GM18858 (cell line): ENCODE data around the gene LRP4.

ENCODE experiments used
- ATAC-seq: cut with Tn5 transposase; IDR thresholded peaks from one replicate; pipeline ENCODE4 v1.9.1; 2021; ENCODE audit not compliant: unreplicated experiment

The LRP4 gene

DNA sequence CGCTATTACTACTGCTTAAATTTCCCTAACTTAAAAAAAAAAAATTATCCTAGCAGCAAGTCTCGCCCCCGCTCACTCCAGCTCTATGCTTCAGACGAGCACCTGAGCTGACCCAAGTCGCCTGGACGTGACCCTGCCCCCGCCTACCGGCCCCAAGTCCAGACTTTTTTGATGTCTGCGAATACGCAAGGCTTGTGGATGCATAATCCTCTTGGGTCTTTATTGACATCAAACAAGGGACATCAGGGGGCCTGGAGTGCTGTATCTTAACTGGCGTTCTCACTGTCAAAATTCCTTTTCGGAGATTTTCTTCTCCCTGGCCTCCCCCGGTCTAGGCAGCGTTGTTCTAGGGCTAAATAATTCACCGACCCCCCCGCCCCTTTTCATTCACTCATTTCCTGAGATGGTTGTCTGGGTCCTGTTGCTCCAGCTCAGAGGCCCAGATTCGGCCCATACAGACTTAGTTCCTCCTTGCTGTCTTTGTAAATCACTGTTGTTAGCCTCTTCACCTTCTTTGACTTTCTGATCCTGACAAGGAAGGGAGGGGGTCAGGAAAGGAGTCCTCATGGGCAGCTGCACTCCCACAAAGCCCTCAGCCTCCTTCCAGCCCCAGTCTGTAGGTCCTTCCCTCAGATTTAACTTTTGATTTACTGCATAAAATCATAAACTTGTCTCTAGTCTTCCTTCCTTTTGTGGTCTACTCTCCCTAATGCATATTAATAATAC lies 601 bp upstream of the LRP4 start:
- ATAC-seq, result no peak

DNA sequence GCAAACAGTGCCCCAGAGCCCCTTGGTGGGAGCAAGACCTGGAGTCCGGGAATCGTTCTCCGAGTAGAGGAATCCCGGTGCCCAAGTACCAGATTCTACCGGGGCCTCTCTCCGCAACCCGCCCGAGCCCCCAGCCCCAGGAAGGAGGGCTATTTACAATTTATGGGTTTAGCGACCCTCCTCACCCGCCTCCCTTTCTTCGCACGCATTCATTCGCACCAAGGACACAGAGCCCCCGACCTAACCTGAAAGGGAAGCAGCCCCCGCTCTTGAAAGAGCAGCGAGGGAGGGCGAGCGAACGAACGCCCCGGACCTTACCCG lies 628 bp downstream of the LRP4 start:
- no peak for ATAC-seq

DNA sequence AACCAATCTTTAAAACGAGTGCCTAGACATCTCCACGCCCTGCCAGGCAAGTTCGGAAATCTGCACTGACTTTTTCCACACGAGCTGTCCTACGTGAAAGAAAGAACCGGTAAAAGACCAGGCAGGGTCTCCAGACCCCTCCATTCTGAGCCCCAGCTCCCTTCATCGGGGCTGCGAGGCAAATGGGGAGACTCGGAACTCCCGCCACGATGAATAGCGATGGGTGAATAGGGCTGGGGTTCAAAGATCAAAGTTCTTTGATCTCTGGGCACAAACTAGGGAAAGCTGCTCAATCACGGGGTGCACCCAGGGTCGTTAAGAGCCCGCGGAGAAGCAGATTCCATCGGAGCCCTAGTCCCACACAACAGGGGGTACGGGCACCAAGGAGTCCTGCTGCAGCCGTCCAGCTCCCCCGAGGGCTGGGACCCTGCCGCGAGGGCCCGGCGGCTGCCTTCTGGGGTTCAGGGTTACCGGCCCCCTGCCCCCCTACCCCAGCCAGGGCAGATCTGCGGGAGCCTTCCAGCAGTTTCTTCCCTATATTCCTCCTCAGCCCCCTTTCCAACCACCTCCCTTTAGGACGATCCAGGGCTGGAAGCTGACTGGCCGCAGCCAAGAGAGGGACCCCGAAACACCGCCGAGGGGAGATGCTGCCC lies 1.1 kb downstream of the LRP4 start:
- ATAC-seq, result no peak

DNA sequence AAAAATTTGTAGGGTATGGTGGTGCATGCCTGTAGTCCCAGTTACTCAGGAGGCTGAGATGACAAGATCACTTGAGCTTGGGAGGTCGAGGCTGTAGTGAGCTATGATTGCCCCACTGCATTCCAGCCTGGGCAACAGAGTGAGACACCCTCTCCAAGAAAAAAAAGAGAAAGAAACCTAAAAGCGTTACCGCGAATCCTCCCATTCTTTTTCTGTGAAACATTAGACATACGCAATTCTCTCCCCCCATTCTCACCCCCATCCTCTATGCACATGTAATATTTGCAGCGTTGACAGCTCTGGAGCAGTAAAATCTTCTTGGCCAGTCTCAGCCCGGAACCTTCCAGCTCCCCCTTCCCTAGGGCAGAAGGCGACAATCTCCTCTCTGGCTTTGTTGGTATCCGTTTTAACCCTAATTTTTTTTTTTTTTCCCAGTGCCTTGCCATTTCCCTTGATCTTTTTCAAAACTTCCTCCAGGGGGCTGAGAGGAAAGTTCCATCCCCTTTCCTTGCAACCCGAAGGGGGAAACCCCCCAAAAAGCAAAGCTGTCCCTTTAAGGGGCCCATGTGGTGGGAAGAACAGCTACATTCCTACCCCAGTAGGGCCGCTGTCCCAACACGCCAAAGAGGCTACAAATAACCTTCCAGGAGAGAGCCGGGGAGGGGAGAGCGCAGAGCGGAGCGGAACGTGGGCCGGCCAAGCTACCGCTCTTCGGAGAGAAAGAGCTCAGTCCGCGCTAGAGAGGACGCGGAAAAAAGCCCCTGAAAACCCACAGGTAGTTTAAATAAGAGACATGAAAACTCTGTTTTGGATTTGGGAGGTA lies 1.9 kb downstream of the LRP4 start:
- no peak for ATAC-seq

DNA sequence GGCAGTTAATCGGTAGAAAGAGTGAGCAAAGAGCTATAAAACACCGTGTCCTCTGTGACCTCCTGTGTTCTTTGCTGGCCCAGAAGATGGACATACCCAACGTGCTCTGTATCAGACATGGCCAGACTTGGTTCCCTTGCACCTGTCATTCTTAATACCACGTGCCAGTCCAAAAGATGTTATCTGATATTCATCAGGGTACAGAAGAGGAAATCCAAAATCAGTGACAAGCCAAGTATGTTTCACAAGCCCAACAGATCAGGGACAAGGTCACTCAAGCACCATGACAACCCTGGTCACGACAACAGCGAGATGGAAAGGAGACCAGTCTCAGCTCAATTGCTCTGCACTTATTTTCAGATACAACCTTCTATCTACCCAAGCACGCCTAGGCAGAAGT lies 3.4 kb downstream of the LRP4 start:
- no peak for ATAC-seq

DNA sequence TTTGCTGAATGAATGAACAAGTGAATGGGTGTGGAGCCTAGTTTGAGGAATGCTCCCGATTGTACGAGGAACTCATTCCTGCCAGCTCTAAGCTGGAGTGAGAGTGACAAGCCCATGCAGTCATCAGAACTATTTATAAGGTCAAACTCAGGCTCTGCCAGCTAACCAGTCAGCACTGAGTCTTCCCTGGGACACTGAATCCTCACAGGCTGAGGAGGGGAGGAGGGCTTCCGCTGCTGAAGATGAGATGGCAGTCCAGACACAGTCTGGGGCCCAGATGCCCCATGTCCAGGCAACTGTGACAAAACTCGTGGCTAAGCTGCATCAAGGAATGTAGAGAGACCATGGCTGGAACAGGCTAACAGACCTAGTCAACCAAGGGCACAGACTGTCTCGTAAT lies 4.0 kb downstream of the LRP4 start:
- ATAC-seq, result no peak

DNA sequence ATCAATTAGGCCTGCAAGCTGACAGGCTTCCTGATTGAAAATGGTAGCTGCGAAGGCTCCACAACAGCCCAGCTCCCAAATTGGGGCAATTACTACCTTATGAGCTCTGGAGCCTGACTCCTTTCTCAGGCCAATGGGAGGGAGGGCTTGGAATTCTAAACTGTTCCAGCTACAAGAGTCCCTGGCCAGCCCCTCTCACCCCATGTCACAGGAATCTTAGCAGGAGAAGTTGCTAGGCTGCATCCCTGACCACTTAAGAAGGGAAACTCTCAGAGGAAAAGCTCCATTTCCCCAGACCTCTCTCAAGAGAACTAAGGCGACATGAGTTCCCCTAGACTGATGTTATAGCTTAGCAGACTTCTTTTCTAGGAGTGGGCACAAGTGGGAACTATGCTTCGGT lies 4.9 kb downstream of the LRP4 start:
- no peak for ATAC-seq

DNA sequence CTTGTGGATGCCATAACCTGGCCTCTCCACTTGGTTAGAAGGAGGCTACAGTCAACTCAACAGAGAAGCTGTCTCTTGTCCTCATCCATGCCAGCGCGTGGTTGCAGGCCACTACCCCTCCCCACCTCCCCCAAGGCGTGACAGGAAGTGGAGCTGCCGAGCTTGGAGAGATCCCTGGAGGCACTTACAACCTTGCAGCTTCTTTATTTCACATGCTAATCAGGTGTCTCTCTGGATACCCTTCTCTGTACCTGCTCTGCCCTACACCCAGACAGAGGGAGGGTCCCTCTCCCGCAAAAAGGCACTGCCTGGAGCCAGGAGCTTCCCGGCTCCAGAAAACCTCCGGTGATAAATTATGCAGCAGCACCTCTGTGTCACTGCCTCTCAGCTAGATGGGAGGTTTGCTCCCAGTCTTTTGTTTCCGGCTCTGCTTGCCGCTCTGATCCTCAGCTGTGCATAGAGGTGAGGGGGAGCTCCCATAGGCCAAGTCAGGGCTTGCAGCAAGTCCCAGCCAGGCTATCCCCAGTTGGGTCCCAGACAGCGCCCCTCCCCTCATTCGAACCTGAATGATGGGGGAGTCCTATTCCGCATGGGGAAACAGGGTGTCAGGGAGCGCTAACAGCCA lies 5.7 kb downstream of the LRP4 start:
- ATAC-seq, result no peak

DNA sequence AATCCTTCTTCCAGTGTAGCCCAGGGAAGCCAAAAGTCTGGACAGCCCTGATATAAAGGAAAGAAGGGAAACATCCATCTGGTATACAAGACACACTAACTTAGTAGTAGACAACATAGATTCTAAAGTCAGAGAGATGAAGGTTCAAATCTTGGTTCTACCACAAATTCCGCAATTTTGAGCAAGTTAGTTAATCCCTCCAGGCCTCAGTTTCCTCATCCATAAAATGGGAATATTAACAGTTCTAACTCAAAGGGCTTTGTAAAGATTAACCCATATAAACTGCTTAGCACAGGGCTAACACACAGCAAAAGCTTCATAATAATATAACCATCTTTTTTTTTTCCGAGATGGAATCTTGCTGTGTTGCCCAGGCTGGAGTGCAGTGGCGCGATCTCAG lies 10.7 kb downstream of the LRP4 start:
- no peak for ATAC-seq

DNA sequence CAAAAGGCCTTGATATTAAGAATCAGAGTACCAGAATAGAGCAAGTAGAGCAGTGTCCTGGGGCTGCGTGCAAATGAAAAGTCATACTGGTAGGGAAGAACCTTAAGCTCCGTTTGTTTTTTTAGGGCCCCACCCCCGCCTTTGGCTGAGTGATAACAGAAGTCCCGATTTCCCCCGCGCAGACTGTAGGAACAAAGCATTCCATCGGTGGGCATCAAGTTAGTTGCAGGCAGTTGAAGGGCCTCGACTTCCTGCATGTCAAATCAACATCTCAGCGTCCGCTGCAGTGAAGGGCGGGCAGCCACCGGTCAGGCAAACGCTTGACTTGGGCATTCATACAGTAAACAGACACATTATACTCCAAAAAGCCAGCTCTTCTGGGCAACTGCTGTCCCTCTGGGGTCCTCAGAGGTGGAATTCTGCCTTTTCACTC lies 11.7 kb downstream of the LRP4 start:
- no peak for ATAC-seq

DNA sequence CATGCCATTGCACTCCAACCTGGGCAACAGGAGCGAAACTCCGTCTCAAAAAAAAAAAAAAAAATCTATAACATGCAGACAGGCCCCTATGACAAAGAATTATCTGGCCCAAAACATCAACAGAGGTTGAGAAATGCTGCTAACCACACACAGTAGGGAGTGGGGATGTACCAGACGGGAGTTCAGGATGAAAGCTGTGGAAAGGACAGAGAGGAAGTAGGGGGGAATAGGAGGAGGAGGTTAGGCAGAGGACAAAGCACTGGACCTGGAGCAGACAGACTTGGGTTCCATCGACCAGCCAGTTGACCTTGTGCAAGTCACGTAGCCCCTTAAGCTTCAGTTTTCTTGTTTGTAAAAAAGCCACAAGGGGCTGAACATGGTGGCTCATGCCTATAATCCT lies 12.5 kb downstream of the LRP4 start:
- ATAC-seq, result no peak

DNA sequence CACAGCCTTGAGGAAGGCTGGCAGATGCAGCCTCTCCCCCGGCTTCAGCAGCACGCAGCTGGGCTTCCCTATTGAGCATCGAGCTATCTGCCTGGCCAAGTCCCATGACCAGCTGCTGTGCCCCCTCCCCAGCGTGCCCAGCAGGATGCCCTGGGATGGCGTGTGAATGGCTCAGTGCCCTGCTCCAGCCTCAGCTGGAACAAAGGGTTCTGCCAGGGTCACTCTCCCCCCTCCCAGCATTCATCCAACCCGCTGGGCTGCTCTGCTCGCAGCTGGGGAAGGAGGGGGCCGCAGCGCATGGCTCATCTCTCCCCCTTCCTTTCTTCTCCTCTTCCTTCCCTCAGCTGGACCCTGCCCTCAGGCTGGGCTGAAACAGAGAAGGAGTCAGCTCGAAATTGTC lies 14.5 kb downstream of the LRP4 start:
- ATAC-seq, result no peak

DNA sequence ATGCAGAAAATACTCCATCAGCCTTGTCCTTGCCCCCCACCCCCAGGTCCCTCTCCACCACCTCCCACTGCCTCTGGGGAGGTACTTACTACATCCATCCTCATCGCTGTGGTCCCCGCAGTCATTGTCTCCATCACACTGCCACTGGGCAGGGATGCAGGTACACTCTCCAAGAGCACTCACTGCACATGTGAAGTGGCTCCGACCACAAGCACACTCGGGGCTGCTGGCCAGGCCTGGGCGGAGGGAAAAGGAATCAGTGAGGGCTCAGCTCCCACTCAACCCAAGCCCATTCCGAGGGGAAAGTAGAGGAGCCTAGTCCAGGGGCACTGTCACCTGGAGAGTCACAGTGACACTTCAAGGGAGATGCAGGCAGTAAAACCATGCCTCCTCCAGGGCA lies 15.7 kb downstream of the LRP4 start:
- ATAC-seq, result no peak

DNA sequence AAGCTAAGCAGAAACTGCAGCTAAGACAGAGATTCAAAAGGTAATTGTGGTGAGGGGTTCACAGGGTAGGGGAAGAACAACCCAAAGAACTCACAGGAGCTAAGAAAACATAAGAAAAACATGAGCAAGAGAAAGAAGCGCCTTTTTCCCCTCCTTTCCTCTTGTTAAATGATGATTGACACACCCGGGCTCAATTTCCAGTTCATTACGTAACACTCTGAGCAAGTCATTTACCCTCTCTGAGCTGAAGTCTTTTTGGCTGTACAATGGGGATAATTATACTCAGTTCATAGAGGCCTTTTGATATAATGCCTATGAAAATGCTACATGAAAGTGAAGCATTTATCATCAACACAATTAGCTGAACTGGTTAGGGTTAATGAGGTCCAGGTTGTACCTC lies 17.2 kb downstream of the LRP4 start:
- ATAC-seq, result no peak

DNA sequence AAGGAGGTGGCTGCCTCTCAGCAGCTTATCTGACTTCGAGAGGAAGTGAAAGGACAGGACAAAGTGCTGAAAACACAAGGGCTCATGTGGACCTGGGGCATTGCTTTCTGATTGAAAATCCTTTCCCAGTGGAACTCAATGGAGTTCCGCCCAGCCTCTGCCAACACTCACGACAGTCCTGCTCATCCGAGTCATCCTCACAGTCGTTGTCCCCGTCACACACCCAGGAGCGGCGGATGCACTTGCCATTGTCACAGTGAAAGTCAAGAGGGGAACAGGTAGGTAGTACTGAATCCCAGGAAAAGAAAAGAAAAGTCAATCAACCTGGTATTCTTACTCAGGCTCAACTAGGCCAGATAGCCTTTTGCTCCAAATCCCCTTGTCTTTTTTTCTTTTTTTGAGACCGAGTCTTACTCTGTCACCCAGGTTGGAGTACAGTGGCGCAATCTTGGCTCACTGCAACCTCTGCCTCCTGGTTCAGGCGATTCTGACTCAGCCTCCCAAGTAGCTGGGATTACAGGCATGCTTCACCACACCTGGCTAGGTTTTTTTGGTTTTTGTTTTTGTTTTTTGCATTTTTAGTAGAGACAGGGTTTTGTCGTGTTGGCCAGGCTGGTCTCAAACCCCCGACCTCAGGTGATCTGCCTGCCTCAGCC lies 18.1 kb downstream of the LRP4 start:
- no peak for ATAC-seq

DNA sequence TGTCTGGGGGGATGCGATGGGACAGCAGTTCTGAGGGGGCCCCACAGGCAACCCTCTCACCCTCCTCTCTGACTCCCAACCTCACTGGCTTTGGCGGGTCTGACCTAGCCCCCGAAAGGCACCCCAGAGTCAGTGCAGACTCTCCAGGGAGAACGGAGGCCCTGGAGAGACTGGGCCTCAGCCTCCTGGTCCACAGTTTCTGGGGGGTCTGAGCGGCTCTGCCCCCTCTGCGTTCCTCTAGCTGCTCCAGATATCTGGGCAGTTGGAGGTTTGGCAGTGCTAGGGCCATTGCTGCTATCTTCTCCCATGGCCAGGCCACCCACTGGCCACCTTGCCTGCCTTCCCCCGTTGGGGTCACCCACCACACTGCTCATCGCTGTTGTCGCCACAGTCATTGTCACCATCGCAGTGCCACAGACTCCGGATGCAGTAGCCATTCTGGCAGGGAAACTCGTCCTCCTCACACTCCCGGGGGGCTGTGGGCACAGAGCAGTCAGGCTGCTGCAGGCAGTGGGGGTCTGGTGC lies 18.8 kb downstream of the LRP4 start:
- ATAC-seq, result no peak

DNA sequence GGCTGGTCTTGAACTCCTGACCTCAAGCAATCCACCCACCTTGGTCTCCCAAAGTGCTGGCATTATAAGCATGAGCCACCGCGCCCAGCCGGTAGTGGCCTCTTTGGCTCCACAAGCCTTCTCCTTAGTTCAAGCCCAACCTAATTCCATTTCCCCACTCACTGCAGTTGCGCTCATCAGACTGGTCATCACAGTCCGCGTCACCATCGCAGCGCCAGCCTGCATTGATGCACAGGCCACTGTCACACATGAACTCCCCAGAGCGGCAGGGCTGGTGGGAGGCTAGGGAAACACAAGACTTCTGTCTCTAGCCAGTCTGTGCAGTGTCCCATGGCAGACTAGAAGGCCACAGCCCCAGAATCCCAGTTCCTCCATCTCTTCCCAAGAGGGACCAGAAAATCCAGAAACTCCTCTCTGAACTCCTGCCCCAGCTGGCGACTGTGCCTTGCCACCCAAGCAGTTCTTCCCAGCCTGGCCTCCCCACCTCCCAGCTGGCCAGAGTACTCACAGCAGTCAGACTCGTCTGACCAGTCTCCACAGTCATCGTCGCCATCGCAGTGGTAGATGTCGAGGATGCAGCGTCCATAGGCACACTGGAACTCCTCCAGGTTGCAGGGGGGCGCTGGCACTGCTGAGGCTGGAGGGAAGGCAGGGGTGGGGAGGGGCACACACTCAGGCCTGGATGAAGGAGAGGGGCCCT lies 19.8 kb downstream of the LRP4 start:
- ATAC-seq, result no peak

DNA sequence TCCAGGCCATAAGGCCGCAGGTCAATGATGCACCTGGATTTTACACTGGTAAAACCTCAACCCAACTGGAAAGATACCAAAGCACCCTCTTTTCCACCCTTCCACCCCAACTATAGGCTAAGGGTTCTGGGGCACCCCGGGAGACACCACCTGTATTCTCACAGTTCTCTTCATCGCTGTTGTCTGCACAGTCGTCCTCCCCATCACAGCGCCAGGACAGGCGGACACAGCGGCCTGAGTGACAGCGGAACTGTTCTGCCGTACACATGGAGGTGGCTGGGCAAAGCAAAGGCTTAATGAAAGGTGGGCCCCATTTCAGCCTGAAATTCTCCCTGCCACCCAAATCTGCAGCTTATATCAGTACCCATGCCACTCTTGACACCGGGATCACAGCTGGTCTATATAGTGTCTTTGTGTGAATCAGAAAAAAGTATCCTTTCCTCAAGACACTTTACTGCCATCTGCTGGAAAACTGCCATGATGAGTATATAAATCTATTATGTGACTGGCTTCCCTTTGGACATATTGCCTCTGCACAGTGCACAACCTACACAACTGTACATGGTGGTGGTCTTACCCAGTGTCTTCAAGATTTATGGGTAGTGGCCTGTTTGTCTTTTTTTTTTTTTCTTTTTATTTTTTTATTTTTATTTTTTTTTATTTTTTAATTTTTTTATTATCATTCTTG lies 21.5 kb downstream of the LRP4 start:
- ATAC-seq, result no peak

DNA sequence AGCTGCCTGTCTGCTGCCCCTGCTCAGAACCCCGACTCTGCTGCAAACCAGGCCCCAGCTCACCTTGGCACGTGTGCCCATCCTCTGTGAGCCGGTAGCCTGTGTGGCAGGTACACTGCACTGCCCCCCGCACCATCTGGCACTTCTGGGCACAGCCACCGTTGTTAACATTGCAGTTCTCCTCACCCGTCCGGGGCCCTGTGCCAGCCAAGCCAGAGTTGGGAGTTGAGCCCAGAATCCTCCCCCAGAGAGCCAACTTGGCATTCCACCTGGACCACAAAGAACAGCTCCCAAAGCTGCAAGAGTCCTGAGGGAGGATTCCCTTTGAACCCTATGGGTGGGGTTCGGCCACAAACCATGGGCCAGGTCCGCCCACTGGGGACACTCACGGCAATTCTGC lies 22.5 kb downstream of the LRP4 start:
- ATAC-seq, result no peak

DNA sequence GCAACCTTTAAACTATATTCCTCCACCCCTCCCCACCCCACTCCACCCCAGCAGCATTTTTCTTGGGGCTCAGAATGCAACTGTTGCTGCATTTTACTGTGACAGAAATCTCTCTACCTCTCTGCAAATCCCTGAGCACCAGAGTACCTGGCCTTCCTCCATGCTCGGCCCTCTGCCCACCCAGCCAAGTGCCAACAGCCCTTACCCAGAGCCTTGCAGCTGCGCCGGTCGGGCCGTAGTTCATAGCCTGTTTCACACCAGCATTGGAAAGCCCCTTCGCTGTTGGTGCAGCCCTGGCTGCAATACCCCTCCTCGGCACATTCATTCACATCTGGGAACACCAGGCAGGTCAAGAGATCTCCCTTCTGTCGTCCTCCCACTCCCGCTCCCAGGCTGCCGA lies 23.4 kb downstream of the LRP4 start:
- ATAC-seq, result no peak
